GM21825 (cell line): ENCODE data around the gene CAMK1D.

Experiments
- ATAC-seq: cut with Tn5 transposase; IDR thresholded peaks from one replicate; pipeline ENCODE4 v1.9.1; 2021; ENCODE audit warnings: mild to moderate bottlenecking, moderate library complexity; ENCODE audit not compliant: unreplicated experiment

CAMK1D gene

GRCh38 chr10:12679636-12680035 is 330.3 kb downstream of the CAMK1D start:
- no peak for ATAC-seq

- ATAC-seq: no peak
Measured at GRCh38 chr10:12681252-12681651, 331.9 kb downstream of the CAMK1D start.

GRCh38 chr10:12684784-12685183 is 335.4 kb downstream of the CAMK1D start:
- no peak for ATAC-seq

DNA sequence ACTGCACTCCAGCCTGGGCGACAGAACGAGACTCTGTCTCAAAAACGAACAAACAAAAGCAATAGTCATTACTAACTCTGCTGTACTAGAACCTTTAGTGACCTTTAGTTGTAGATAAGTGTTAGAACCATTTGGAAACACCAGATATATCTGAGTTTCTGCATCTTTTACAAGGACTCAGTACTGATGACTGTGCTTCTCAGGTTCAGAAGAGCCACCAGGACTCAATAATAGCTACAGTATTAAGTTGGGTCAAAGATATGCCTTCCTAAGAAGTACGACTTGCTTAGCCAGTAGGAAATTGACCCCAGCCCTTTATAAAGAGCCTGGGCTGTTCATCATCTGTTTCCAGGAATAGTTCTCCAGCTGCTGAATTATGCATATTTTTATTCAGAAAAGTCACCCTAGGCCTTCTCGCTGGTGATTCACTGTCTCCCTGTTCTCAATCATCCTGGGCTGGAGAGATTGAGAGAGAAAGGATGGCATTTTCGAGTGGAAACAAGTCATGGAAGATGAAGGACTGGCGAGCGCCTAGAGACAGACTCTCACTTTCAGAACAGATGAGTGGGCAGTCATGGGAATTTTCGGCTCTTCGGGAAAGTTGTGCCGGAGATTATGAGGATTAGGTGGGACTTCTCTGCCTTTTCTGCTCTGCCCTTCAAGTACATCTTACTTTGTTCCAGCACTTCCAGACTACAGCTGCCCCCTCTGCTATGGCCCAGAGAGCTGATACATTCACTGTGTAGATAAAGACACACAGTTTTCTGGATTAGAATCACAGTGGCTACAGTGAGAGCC is 336.1 kb downstream of the CAMK1D start:
- ATAC-seq: no peak

- no peak for ATAC-seq
Measured at GRCh38 chr10:12687996-12688395, 338.6 kb downstream of the CAMK1D start.

GRCh38 chr10:12689893-12690292 is 340.5 kb downstream of the CAMK1D start:
- ATAC-seq: no peak

DNA sequence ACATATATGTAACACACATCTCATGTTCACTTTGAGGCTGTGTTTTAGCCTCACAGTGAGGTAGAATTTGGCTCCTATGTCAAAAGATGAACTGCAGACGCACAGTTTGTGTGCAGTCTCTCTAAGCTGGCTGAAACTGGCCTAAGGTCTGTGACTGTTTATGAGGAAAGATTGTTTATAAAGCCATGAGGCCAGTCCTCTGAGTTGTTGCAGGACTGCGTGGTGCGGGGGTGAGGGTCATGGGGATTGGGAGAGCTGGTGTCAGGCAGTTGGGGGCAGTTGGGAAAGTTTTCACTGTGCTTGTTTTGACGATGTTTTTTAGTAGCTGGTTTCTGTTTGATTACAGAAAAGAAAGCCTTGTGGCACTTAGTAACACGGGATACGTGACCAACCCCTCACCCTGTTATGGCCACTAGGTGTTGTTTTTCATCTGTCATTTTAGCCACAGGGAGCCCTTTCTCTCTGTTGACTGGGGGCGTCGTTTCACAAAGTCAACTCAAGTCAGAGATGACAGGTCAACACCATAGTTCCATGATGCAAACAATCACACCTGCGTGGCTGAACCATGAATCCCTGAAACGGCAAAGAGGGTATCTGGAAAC is 341.3 kb downstream of the CAMK1D start:
- no peak for ATAC-seq

- ATAC-seq: no peak
Measured at GRCh38 chr10:12691596-12691995, 342.2 kb downstream of the CAMK1D start.

- ATAC-seq: no peak
Measured at GRCh38 chr10:12697764-12698163, 348.4 kb downstream of the CAMK1D start.

- ATAC-seq: no peak
Measured at GRCh38 chr10:12699258-12699700, 349.9 kb downstream of the CAMK1D start.

- no peak for ATAC-seq
Measured at GRCh38 chr10:12699781-12700556, 350.6 kb downstream of the CAMK1D start.

- ATAC-seq: no peak
Measured at GRCh38 chr10:12700557-12700874, 351.2 kb downstream of the CAMK1D start.

GRCh38 chr10:12701696-12702095 is 352.3 kb downstream of the CAMK1D start:
- no peak for ATAC-seq

- no peak for ATAC-seq
Measured at GRCh38 chr10:12702215-12702770, 352.9 kb downstream of the CAMK1D start.

GRCh38 chr10:12703126-12703525 is 353.8 kb downstream of the CAMK1D start:
- ATAC-seq: no peak

DNA sequence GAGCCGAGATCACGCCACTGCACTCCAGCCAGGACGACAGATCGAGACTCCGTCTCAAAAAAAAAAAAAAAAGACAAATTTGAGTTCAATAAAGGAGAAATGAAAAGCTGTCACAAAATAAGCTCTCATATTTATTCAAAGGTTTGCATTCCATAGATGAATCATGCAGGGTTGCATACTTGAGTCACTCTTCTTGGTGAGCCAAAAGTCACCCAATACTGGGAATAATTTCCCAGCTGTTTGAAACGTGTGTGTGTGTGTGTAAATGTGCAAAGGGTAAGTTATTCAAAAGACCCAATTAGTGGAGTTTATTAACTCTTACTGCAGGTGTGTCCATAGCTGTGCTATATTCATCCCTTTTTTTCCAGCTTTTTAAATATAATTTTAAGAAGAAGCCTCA is 354.5 kb downstream of the CAMK1D start:
- ATAC-seq: no peak

GRCh38 chr10:12704488-12704887 is 355.1 kb downstream of the CAMK1D start:
- no peak for ATAC-seq

GRCh38 chr10:12705943-12706342 is 356.6 kb downstream of the CAMK1D start:
- ATAC-seq: no peak

DNA sequence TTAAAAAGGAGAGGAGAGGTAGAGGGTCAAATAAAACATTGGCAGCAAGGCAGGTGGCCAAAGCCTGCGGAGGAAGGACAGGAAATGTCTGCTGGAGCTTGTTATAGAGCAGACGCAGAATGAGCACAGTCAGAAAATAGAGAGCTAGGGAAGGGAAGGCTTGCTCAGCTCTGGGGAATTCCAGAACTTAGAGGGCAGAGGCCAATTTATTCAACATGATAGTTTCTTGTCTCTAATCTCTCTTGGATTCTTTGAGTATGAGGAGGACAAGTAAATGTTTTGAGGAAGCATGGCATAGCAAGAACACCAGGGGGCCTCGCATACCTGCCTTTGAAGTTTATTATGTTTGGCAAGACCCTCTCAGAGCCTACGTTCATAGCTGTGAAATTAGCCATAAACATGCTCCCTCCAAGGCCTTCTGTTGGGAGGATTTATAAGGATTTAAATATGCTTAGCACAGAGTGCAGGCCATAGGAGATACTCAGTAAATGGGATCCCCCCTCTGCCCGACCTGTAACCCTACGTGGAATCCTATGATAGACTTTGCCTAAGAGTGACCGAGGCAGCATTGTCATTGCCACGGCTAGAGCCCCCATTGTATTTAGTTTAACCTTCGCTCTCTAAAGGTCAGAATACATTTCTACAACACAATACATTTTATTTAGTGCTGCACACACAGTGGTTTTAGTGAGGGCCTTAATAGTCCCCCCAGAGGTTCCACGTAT is 358.3 kb downstream of the CAMK1D start:
- ATAC-seq: no peak

GRCh38 chr10:12709000-12709401 is 359.7 kb downstream of the CAMK1D start:
- no peak for ATAC-seq

GRCh38 chr10:12709521-12709963 is 360.2 kb downstream of the CAMK1D start:
- ATAC-seq: no peak
